Measurements from ENCODE around the gene ELF1. TPM values are rescaled to one million over a fixed set of nuclear protein-coding genes. Genes with fewer than 3 reads are reported as not detected.
"Not testable (repeated sequence)": the region's sequence is repeated elsewhere in the genome, so short reads cannot be mapped to it uniquely, and the experiment has no call there.

ELF1 gene
- total and polyA plus RNA-seq, 4 donors, result 20.7 to 41.3 (median 33.8) TPM

DNA sequence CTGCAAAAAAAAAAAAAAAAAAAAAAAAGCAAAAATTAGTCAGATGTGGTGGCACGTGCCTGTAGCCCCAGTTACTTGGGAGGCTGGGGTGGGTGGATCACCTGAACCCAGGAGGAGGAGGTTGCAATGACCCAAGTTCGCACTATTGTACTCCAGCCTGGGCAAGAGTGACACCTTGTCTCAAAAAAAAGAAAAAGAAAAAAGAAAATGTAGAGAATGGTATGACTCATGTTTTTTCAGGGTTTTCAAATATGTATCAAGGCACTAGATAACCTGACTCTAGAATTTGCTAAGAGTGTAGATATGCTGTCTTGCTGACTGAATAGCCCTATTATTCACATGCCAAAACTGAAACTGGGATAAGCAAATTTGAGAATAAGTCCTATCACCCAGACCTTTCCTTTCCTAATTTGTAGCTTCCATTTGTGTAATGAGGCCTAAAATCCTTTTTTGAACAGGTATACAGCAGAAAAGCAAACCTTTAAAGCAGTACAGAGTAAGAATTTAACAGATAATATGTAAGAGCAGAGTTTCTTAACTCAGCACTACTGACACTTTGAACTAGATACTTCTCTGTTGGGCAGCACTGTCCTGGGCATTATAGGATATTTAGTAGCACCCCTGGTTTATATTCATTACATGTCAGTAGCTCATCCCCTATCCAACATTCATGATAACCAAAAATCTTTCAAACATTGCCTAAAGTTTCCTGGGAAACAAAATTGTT lies 108.6 kb downstream of the ELF1 start:
- no peak overlapping the region for H3K27ac ChIP-seq (ENCODE audit: low read depth, low read length)
- no peaks in the 10 kb centered on the region for H3K4me1 ChIP-seq (ENCODE audit: control insufficient read depth, insufficient read depth, low read length)
- WGBS (ENCODE audit: insufficient coverage), result 100% methylated on average over 2 of the region's 2 CpGs
- no peak overlapping the region for H3K4me3 ChIP-seq (ENCODE audit: low read depth, low read length)
- DNase-seq (ENCODE audit: low read depth in 4 of 6, low spot score in 6 of 6), result no peak
- H3K27me3 ChIP-seq (ENCODE audit: control insufficient read depth, insufficient read depth, low read length), result no peaks in the 10 kb centered on the region
- no peaks in the 10 kb centered on the region for H3K9me3 ChIP-seq (ENCODE audit: control insufficient read depth, insufficient read depth, low read length)
- H3K36me3 ChIP-seq (ENCODE audit: control insufficient read depth, insufficient read depth, low read length), result no peaks in the 10 kb centered on the region

- not testable (repeated sequence) for H3K4me1 ChIP-seq (ENCODE audit: control insufficient read depth, insufficient read depth, low read length); H3K9me3 ChIP-seq (ENCODE audit: control insufficient read depth, insufficient read depth, low read length); H3K27ac ChIP-seq (ENCODE audit: low read depth, low read length); DNase-seq (ENCODE audit: low read depth in 4 of 6, low spot score in 6 of 6); H3K4me3 ChIP-seq (ENCODE audit: low read depth, low read length); H3K27me3 ChIP-seq (ENCODE audit: control insufficient read depth, insufficient read depth, low read length); H3K36me3 ChIP-seq (ENCODE audit: control insufficient read depth, insufficient read depth, low read length)
- 94% methylated on average over 3 of the region's 4 CpGs for WGBS (ENCODE audit: insufficient coverage)
Observed at GRCh38 chr13:40909541-40910200, 109.4 kb downstream of the ELF1 start.

GRCh38 chr13:40908546-40908945 lies 110.6 kb downstream of the ELF1 start:
- H3K9me3 ChIP-seq (ENCODE audit: control insufficient read depth, insufficient read depth, low read length), result no peaks in the 10 kb centered on the region
- H3K27ac ChIP-seq (ENCODE audit: low read depth, low read length), result no peak overlapping the region
- no peaks in the 10 kb centered on the region for H3K4me1 ChIP-seq (ENCODE audit: control insufficient read depth, insufficient read depth, low read length)
- no CpG with 5 or more reads among the region's 1 CpG for WGBS (ENCODE audit: insufficient coverage)
- H3K27me3 ChIP-seq (ENCODE audit: control insufficient read depth, insufficient read depth, low read length), result no peaks in the 10 kb centered on the region
- no peak for DNase-seq (ENCODE audit: low read depth in 4 of 6, low spot score in 6 of 6)
- H3K36me3 ChIP-seq (ENCODE audit: control insufficient read depth, insufficient read depth, low read length), result peaks cover 2% of the 10 kb centered on the region
- no peak overlapping the region for H3K4me3 ChIP-seq (ENCODE audit: low read depth, low read length)

DNA sequence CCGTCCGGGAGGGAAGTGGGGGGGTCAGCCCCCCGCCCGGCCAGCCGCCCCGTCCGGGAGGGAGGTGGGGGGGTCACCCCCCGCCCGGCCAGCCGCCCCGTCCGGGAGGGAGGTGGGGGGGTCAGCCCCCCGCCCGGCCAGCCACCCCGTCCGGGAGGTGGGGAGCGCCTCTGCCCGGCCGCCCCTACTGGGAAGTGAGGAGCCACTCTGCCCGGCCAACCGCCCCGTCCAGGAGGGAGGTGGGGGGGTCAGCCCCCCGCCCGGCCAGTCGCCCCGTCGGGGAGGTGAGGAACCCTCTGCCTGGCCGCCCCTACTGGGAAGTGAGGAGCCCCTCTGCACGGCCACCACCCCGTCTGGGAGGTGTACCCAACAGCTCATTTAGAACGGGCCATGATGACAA lies 118.1 kb downstream of the ELF1 start:
- 98% methylated on average over 13 of the region's 31 CpGs for WGBS (ENCODE audit: insufficient coverage)
- not testable (repeated sequence) for H3K27ac ChIP-seq (ENCODE audit: low read depth, low read length); DNase-seq (ENCODE audit: low read depth in 4 of 6, low spot score in 6 of 6)

GRCh38 chr13:40900568-40900967 lies 118.5 kb downstream of the ELF1 start:
- H3K27me3 ChIP-seq (ENCODE audit: control insufficient read depth, insufficient read depth, low read length); H3K4me1 ChIP-seq (ENCODE audit: control insufficient read depth, insufficient read depth, low read length); H3K4me3 ChIP-seq (ENCODE audit: low read depth, low read length); H3K27ac ChIP-seq (ENCODE audit: low read depth, low read length); H3K9me3 ChIP-seq (ENCODE audit: control insufficient read depth, insufficient read depth, low read length); DNase-seq (ENCODE audit: low read depth in 4 of 6, low spot score in 6 of 6); H3K36me3 ChIP-seq (ENCODE audit: control insufficient read depth, insufficient read depth, low read length): not testable (repeated sequence)
- WGBS (ENCODE audit: insufficient coverage), result no CpG with 5 or more reads among the region's 28 CpGs

More for the DNA sequence above, 118.1 kb downstream of the ELF1 start:
- not testable (repeated sequence) for H3K27me3 ChIP-seq (ENCODE audit: control insufficient read depth, insufficient read depth, low read length); H3K9me3 ChIP-seq (ENCODE audit: control insufficient read depth, insufficient read depth, low read length); H3K4me1 ChIP-seq (ENCODE audit: control insufficient read depth, insufficient read depth, low read length); H3K4me3 ChIP-seq (ENCODE audit: low read depth, low read length); H3K36me3 ChIP-seq (ENCODE audit: control insufficient read depth, insufficient read depth, low read length)

DNA sequence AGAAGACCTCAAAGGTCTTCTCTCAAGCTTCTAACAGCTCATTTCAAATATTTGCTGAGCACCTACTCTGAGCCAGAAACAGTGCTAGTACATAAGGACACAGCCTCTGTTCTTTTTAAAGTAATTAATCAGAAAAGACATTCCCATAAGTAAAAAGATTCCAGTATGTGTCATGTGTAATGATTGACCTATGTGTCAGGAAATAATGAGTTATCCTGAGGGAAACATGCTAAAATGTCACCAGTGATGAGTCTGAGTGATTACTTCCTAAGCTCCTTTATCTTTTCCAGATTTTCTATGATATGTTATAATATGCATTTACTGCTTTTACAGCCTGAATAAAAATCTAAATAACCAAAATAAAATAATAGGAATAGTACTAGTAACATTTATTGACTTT lies 122.1 kb downstream of the ELF1 start:
- no peaks in the 10 kb centered on the region for H3K27me3 ChIP-seq (ENCODE audit: control insufficient read depth, insufficient read depth, low read length)
- H3K9me3 ChIP-seq (ENCODE audit: control insufficient read depth, insufficient read depth, low read length), result no peaks in the 10 kb centered on the region
- H3K36me3 ChIP-seq (ENCODE audit: control insufficient read depth, insufficient read depth, low read length), result peaks cover 2% of the 10 kb centered on the region
- no peak overlapping the region for H3K4me3 ChIP-seq (ENCODE audit: low read depth, low read length)
- no peak overlapping the region for H3K27ac ChIP-seq (ENCODE audit: low read depth, low read length)
- no peak for DNase-seq (ENCODE audit: low read depth in 4 of 6, low spot score in 6 of 6)
- H3K4me1 ChIP-seq (ENCODE audit: control insufficient read depth, insufficient read depth, low read length), result no peaks in the 10 kb centered on the region

DNA sequence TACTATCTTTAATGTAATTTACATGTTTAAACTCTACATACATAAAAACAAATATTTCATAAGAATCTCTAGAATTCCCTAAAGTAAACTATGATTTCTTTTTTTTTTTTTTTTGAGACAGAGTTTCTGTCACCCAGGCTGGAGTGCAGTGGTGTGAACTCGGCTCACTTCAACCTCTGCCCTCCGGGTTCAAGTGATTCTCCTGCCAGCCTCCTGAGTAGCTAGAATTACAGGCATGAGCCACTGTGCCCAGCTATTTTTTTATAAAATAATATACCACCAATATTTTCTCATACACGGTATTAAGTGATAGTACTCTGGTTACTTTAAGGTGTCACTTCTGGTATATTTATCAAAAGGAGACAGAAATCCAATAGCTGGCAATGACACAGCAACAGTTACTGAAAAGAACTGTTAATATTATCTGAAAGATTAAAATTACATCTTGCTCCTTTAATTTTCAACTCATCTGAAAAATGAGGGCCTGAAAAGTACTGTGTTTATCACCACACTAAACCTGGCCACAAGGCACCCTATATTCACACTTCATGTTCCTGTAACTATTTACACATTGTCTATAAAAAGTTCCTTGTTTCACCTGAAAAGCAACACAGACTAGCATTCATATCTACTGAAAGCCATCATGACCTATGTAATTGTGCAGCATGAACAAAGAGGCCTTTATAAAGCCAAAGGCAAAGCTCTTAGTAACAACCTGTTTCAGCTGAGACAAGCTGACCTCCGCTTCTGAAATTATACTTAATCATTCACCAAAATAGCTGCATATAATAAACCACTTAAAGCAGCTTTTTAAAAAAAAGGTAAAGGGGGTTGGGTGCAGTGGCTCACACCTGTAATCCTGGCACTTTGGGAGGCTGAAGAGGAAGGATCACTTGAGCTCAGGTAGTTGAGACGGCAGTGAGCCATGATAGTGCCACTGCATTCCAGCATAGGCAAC lies 123.6 kb downstream of the ELF1 start:
- WGBS (ENCODE audit: insufficient coverage), result no CpG with 5 or more reads among the region's 5 CpGs
- no peak overlapping the region for H3K4me3 ChIP-seq (ENCODE audit: low read depth, low read length)

DNA sequence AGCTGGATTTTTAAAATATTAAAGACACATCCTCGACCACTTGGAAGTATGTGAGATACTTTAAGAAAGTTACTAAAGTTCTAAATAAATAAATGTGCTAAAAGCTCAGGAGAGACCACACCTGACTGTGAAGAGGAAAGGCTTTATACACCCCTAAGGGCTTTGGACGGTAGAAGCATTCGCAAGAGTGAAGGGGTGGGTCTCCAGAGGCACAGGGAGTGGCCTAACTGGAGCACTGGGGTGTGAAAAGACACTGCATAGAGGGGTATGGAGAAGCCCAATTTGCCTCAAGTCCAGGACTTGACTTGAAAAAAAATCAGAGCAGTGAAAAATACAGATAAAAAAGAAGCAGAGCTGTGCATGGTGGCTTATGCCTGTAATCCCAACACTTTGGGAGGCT lies 125.5 kb downstream of the ELF1 start:
- H3K4me3 ChIP-seq (ENCODE audit: low read depth, low read length); H3K27me3 ChIP-seq (ENCODE audit: control insufficient read depth, insufficient read depth, low read length); H3K4me1 ChIP-seq (ENCODE audit: control insufficient read depth, insufficient read depth, low read length); DNase-seq (ENCODE audit: low read depth in 4 of 6, low spot score in 6 of 6); H3K9me3 ChIP-seq (ENCODE audit: control insufficient read depth, insufficient read depth, low read length); H3K27ac ChIP-seq (ENCODE audit: low read depth, low read length); H3K36me3 ChIP-seq (ENCODE audit: control insufficient read depth, insufficient read depth, low read length): not testable (repeated sequence)
- WGBS (ENCODE audit: insufficient coverage), result 75% methylated on average over 2 of the region's 3 CpGs

More for the DNA sequence above, 123.6 kb downstream of the ELF1 start:
- DNase-seq (ENCODE audit: low read depth in 4 of 6, low spot score in 6 of 6), result peak in 1 of 6 donors; percentile 7
- no peak overlapping the region for H3K27ac ChIP-seq (ENCODE audit: low read depth, low read length)
- H3K4me1 ChIP-seq (ENCODE audit: control insufficient read depth, insufficient read depth, low read length), result no peaks in the 10 kb centered on the region
- no peaks in the 10 kb centered on the region for H3K9me3 ChIP-seq (ENCODE audit: control insufficient read depth, insufficient read depth, low read length)
- H3K36me3 ChIP-seq (ENCODE audit: control insufficient read depth, insufficient read depth, low read length), result peaks cover 2% of the 10 kb centered on the region
- no peaks in the 10 kb centered on the region for H3K27me3 ChIP-seq (ENCODE audit: control insufficient read depth, insufficient read depth, low read length)

DNA sequence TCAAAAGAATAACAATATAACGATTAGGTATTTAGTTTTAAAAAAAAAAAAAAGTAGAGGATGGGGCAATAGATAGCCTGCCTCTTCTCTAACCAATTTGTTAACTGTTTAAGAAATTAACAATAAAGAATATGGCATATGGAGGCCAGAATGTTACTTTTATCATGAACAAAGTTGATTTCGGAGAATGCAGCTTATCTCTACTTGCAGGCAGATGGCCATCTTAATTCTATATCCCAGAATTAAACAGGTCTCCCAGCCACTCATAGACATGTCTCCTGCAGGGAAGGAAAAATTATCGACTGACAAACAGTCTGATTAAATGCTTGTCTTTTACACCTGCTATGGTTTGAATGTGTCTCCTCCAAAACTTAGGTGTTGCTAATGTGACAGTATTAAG lies 133.1 kb downstream of the ELF1 start:
- Histone ChIP-seq H3K4me1 (ENCODE audit: control insufficient read depth, insufficient read depth, low read length) (no peaks in the 10 kb centered on the region), H3K36me3 (ENCODE audit: control insufficient read depth, insufficient read depth, low read length) (no peaks in the 10 kb centered on the region), H3K9me3 (ENCODE audit: control insufficient read depth, insufficient read depth, low read length) (no peaks in the 10 kb centered on the region), H3K27ac (ENCODE audit: low read depth, low read length) (no peak overlapping the region), H3K27me3 (ENCODE audit: control insufficient read depth, insufficient read depth, low read length) (no peaks in the 10 kb centered on the region), H3K4me3 (ENCODE audit: low read depth, low read length) (no peak overlapping the region)
- WGBS (ENCODE audit: insufficient coverage), result no CpG with 5 or more reads among the region's 3 CpGs
- DNase-seq (ENCODE audit: low read depth in 4 of 6, low spot score in 6 of 6), result no peak

Measured in spinal cord (tissue), 10 donors.